HG03175 (cell line): ENCODE measurements around the gene GORAB.

Experiments used
- ATAC-seq: cut with Tn5 transposase; IDR thresholded peaks from one replicate; pipeline ENCODE4 v1.9.1; 2021; ENCODE audit warnings: mild to moderate bottlenecking, moderate library complexity; ENCODE audit not compliant: unreplicated experiment

Gene GORAB

DNA sequence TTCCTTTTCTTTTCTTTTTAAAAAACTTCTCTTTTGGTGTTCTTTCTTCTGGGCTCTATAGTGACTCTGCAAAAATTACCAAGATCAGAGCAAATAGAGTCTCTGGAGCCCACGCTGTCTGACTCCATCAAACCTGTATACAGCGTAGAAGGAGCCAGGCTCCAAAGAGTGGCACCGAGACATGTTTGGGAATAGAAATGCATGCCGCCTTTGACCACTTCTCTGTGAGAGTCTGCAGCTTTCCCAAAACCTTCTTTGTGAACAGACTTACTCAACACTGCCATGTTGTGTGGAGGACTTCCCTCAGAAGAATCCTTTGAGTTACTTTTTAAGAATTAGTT is 55.3 kb downstream of the GORAB start:
- ATAC-seq = no peak

DNA sequence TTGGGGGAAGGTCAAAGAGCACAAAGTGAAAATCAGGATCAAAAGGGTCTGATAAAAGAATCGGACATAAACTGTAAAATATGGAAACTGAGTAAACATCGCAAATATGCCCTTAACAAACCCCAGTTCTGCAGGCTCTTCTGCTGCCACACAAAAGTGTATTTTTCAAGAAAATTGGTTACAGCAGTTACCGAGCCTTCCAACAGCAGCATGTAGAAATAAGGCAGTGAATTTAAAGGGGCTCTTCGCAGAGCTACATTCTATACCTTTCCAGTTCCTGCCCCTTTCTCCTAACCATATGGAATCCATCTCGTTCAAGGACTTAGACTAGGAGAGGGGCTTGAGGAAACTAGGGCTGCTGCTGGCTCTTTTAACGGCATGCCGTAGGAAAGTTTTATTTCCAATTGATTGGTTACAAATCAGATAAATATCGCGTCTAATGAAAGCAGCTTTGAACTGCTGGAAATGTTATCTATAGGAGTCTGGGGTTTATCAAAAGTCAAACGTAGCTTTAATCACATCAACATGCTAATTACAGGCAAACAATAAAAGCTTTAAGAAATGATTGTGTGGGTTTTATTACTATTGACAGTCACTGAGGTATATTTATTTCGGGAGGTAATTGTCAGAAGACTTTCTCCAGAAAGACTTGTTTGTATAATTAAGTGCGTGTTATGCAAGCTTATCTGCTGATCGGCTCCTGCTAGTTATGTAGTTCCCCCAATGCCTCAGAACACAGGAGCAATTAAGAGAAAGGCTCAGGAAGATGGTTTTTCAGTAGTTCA is 59.1 kb downstream of the GORAB start:
- ATAC-seq = no peak

- no peak for ATAC-seq
Measured at GRCh38 chr1:170592591-170593111, 60.7 kb downstream of the GORAB start.

GRCh38 chr1:170593173-170594011 is 61.4 kb downstream of the GORAB start:
- no peak for ATAC-seq

DNA sequence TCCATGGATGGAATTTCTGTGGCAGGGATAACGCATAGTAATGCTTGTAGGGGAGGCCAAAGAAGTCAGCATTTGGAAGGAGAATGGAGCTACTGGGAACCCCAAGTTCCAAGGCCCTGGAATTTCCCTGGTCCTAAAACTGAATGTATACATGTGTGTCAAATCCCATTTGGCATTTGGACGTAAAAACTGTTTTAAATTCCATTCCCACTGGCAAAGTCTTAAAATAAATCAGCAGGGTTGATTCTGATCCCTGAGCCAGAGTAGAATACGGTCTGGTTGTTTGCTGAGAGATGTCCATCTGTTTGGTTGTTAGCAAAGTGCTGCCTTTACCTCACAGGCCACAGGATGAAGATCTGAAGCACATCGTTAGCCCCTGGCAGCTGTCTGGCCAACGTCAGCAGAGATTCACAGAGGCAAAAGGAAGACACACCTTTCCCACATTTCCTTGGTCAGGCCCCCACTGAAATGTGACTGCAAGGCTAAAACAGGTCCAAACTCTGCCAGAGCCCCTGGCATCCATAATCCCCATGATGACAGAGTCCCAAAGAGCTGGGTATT is 62.2 kb downstream of the GORAB start:
- no peak for ATAC-seq

DNA sequence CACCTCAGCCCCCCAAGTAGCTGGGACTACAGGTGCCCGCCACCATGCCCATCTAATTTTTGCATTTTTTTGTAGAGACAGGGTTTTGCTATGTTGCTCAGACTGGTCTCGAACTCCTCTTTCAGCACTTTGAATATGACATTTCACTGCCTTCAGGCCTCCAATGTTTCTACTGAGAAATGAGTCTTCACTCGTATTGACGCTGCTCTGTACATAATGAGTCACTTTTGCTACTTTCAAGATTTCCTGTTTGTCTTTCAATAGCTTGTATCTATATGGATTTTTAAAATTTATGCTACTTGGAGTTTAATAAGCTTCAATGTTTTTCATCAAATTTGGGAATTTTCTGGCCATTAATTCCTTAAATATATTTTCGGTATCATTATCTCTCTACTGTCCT is 64.7 kb downstream of the GORAB start:
- ATAC-seq = no peak

DNA sequence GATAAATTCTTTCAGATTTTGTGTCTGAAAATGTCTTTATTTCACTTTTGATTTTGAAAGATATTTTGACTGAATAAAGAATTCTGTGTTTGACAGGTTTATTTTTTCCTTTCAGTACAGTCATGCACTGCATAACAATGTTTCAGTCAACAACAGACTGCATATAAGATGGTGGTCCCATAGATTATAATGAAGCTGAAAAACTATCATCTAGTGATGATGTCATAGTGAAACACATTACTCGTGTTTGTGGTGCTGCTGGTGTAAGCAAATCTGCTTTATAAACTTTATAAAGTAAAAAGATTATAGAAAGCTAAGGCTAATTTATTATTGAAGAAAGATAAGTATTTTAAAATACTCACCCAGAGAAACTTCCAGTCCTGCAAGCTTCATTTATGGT is 66.7 kb downstream of the GORAB start:
- ATAC-seq = no peak

DNA sequence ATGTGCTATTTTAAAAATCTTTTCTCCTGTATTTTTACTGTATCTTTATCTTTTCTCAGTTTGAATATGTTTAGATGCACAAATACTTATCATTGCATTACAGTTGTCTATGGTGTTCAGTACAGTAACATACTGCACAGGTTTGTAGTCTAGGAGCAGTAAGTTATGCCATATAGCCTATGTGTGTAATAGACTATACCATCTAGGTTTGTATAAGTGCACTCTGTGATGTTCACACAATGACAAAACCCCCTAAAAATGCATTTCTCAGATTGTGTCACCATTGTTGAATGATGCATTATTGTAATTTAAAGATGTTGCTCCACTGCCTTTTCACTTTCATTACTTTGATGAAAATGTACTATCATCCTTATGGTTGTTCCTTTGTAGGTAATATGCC is 67.1 kb downstream of the GORAB start:
- ATAC-seq = no peak

- no peak for ATAC-seq
Measured at GRCh38 chr1:170601866-170602265, 69.9 kb downstream of the GORAB start.
